ENCODE data around the gene BST1.
"Not testable (repeated sequence)": the region's sequence is repeated elsewhere in the genome, so short reads cannot be mapped to it uniquely, and the experiment has no call there.

BST1 gene

DNA sequence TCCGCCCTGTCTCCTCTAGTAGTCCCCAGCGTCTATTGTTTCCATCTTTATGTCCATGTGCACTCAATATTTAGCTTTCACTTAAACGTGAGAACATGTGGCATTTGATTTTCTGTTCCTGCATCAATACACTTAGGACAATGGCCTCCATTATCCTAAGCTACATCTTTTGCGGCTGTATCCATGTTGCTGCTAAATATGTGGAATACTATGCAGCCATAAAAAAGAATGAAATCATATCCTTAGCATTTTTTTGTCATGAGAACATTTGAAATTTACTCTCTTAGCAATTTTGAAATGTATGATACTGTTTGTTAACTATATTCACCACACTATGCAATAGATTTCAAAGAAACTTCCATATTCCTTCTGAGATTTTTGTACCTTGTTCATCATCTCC is 55.4 kb downstream of the BST1 start:
- TF ChIP-seq ZNF274 (IDR thresholded peaks at IDR 0.05; ENCODE audit: low read depth, low read length) = no peak
- no peak overlapping the region for H3K4me3 ChIP-seq (ENCODE audit: low read length)

DNA sequence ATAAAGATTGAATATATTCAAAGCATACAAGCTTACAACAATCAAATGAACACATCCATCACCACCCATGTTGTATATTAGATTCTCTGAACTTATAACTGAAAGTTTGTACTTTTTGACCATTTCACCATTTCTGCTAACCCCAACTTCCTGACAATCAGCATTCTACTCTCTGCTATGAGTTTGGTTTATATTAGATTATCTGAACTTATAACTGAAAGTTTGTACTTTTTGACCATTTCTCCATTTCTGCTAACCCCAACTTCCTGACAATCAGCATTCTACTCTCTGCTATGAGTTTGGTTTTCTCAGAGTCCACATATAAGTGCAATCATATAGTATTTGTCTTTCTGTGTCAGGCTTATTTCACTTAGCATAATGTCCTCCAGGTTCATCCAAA is 59.6 kb downstream of the BST1 start:
- not testable (repeated sequence) for H3K4me3 ChIP-seq (ENCODE audit: low read length)

DNA sequence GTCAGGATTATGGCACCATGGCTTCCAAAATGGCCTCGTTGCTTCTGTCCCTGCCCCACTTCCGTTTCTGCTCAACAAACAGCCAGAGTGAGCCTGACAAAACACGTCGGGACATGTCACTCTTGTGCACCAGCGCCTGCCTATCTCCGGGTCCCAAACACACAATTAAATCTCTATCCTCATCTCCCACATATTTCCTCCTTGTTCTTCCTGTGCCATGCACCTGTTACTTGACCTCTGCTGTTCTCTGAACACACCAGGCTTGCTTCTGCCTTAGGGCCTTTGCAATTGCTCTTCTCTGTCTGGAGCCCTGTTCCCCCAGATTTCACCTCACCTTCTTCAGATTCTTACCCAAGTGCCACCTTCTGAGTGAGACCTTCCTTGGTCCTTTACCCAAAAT is 62.5 kb downstream of the BST1 start:
- no peak overlapping the region for H3K4me3 ChIP-seq (ENCODE audit: low read length)
- TF ChIP-seq ZNF274 (IDR thresholded peaks at IDR 0.05; ENCODE audit: low read depth, low read length) = no peak

DNA sequence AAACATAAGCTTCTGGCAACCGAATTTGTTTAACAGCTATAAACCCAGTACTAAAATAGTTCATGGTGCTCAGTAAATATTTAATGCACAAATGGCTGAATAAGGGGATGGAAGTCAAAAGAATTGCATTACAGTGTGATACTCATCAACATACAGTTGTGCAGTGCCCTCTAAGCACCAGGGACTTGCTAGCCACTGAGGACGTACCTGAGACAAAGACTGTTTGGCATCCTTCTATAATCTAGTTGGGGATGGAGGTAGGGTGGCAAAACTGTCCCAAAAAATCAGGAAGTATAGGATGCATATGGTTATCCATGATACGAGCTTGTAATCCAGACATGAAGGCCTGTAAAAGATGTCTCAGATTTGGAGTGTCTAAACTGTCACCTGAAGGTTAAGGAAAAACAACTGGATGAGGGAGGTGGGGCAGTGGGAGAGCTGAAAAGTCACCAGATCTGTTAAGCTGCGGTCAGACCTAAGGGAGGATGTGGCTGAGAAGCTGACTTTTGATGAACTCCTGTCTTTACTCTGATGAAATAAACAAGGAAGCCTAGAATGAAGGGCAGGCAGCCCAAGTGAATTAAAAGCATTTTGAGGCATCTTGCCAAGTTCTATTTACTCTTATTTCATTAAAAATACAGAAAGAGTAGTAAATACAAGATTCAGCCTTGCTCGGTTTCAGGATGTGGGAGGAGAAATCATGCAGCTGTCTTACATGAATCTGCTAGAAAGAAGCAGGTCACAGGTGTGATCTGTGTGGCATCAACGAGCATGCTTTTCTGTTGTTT is 63.2 kb downstream of the BST1 start:
- TF ChIP-seq ZNF274 (IDR thresholded peaks at IDR 0.05; ENCODE audit: low read depth, low read length) = no peak
- no peak overlapping the region for H3K4me3 ChIP-seq (ENCODE audit: low read length)

DNA sequence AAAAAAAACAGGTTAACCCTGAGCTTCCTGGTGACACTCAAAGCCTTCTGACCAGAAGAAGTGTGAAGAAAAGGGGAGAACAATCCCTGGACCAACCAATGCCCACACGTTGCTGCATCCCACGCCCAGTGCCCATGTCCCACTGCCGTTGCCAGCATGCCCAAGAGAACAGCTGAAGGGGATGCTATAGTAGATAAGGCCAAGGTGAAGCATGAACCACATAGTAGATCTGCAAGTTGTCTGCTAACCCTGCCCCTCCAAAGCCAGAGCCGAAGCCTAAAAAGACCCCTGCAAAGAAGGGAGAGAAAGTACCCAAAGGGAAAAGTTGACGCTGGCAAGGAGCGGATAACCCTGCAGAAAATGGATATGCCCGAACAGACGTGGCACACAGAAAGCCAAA is 64.0 kb downstream of the BST1 start:
- H3K4me3 ChIP-seq (ENCODE audit: low read length) = no peak overlapping the region
- TF ChIP-seq ZNF274 (IDR thresholded peaks at IDR 0.05; ENCODE audit: low read depth, low read length) = no peak

DNA sequence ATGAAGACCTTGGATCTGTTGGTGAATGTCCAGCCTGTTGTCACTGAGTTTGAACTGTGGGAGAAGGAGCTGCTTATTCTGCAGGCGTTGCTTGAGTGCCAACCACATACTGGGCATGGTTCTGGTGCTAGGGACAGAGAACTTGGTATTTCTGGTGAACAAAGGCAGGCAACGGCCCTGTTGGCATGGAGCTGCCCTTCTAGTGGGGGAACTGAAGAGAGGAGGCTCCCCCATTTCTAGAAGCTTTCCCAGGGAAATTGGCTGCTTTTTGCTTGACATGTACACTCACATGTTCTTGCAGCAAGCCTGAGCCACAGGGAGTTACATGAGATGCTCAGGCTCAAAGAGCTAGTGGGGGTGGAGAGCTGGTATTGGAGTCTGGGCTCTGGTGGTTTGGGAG is 66.3 kb downstream of the BST1 start:
- no peak for TF ChIP-seq ZNF274 (IDR thresholded peaks at IDR 0.05; ENCODE audit: low read depth, low read length)
- no peak overlapping the region for H3K4me3 ChIP-seq (ENCODE audit: low read length)

DNA sequence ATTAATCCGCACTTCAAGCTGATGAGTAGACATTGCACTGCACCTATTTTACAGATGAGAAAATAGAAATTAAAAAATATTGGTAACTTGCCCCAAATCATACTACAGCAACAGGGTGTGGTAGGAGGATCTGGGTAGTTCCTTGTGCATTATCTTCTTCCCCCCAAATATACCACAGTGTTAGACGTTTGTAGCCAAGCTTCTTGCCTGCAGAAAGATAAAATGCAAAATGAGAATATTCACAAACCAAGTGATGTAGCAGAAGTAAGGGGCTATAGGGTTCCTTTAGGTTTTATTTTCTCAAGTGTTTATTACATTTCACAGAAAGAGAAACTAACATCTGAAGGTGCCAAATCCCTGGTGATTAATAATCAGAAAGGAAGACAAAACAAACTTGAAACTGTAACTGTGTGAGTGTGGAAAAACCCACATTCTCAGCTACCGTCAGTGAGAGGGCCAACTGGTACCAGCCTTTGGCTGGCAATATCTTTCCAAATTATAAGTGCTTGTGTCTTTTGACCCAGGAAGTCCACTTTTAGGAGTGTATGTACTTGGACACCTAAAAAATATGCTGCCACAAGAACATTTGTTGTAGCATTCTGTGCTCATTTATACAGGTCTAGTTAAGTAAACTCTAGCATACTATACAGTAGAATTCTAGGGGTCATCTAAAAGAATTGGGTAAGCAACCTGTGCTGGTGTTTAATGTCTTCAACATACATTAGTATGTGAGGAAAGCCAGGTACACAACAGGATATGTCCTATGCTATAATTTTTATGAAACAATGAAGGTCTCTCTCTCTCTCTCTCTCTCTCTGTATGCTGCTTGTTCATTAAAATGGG is 68.6 kb downstream of the BST1 start:
- no peak overlapping the region for H3K4me3 ChIP-seq (ENCODE audit: low read length)
- TF ChIP-seq ZNF274 (IDR thresholded peaks at IDR 0.05; ENCODE audit: low read depth, low read length) = no peak

DNA sequence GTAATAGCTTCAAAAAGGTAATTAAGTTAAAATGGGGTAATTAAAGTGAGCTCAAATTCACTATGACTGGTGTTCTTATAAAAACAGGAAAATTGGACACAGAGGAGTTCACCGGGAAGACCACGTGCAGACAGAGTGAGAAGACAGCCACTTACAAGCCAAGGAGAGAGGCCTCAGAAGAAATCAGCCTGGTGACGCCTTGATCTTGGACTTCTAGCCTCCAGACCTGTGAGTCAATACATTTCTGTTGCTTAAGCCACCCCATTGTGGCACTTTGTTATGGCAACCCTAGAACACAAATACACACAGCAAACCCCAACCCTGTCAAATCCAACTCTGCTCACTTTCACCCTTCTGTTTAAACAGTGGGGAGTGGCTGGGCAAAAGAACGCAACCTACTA is 71.2 kb downstream of the BST1 start:
- H3K4me3 ChIP-seq (ENCODE audit: low read length) = no peak overlapping the region

DNA sequence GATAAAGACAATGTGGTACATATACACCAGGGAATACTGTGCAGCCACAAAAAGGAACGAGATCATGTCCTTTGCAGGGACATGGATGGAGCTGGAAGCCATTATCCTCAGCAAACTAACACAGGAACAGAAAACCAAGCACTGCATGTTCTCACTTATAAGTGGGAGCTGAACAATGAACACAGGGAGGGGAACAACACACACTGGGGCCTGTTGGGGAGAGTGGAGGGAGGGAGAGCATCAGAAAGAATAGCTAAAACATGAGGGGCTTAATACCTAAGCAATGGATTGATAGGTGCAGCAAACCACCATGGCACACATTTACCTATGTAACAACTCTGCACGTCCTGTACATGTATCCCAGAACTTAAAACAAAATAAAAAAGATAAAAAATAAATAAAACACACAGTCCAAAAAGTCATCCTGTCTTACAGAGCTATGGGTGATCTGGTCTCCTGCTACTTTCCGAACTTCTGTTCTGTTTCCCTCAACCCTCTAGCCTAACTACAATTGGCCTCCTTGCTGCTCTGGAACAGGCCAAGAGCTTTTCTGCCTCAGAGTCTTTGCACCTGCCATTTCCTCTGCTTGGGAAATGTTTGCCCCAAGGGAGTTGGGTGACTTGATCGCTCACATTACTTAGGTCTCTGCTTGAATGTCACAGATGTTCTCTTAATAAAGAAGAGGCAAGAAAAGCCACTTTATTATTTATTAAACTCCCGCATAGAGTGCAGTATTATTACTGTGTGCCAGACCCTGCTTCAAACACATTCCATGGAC is 74.2 kb downstream of the BST1 start:
- TF ChIP-seq ZNF274 (IDR thresholded peaks at IDR 0.05; ENCODE audit: low read depth, low read length) = no peak
- H3K4me3 ChIP-seq (ENCODE audit: low read length) = no peak overlapping the region; the same call in 1 of the 2 replicates

More for the DNA sequence above, 71.2 kb downstream of the BST1 start:
- TF ChIP-seq ZNF274 (IDR thresholded peaks at IDR 0.05; ENCODE audit: low read depth, low read length) = no peak

DNA sequence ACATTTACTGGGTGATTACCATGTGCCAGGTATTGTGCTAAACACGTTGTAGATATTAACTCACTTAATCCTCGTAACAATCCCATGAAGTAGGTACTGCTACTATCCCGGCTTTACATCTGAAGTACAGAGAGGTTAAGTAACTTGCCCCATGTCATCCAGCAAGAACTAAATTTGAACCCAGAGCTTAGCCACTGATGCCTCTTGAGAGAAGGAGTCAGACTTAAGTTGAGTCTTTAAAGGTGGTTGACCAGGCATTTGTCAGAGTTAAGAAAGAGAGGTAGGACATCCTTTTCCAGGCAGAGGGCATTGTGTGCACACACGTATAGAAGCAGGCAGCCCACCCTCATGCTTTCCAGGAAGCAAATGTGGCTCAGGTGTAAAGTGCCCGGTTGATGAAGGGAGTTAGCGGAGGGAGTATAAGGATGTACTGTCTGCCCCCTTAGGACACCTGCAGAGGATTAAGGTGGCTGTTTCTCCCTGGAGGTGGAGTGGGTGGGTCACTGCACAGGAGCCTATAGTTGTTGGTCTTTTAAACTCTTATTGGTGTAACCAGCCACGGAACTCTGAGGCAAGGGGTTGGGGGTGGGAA is 74.9 kb downstream of the BST1 start:
- peak overlapping the region; percentile 97; the same call in 1 of the 2 replicates for H3K4me3 ChIP-seq (ENCODE audit: low read length)
- TF ChIP-seq ZNF274 (IDR thresholded peaks at IDR 0.05; ENCODE audit: low read depth, low read length) = no peak

DNA sequence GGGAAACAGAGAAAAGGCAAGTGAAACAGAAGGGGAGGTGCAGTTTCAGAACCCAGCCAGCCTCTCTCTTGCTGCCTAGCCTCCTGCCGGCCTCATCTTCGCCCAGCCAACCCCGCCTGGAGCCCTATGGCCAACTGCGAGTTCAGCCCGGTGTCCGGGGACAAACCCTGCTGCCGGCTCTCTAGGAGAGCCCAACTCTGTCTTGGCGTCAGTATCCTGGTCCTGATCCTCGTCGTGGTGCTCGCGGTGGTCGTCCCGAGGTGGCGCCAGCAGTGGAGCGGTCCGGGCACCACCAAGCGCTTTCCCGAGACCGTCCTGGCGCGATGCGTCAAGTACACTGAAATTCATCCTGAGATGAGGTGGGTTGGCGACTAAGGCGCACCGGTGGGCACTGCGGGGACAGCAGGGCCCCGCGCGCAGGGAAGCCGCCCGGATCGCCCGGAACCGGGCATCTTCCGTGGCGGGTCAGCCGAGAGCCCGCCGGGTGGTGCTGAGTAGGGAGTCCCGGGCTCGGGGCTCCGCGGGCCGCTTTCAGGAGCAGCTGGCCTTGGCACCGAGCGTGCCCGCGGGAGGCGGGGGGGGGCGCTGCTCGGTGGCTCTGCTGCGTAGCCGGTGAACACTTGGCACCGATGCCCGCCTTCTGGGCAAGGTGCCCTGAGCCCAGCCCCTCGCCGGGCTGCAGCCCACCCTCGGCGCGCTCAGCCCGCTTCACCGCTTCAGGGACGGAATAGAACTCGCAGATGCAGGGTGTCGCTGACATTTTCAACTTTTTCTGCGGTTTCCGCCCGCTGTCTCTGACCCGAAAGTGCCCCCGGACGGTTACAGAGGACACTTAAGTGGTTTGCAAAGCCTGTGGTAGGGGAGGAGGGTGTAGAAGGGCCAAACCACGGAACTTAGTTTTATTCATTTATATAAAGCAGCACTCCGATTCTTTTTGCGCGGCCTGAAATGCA is 75.7 kb downstream of the BST1 start, which contains the start of gene CD38:
Gene CD38 (plus strand): TSS at position 40 of the 953 bp plus-strand sequence. CDS start 87 bp downstream, at position 127.
- no peak for TF ChIP-seq ZNF274 (IDR thresholded peaks at IDR 0.05; ENCODE audit: low read depth, low read length)
- peak within 1 kb of the TSS; percentile 97 for H3K4me3 ChIP-seq (ENCODE audit: low read length)

DNA sequence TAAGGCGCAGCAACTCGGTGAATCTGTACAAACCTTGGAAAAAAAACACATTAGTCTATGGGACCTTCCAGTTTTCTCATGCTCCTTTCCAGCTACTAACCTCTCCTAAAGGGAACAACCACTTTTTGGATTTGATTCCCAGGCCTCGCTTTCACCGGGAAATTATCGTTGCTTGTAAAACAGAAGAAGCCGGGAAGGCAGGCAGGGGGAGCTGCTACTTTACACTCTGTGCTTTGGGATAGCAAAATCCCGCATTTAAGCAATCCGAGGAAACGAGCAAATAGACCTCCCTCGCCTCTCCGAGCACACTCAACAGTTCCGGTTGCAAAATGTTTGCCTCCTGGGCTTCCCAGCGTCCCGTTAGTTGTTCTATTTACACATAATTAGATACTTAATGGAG is 76.4 kb downstream of the BST1 start:
- no peak for TF ChIP-seq ZNF274 (IDR thresholded peaks at IDR 0.05; ENCODE audit: low read depth, low read length)

DNA sequence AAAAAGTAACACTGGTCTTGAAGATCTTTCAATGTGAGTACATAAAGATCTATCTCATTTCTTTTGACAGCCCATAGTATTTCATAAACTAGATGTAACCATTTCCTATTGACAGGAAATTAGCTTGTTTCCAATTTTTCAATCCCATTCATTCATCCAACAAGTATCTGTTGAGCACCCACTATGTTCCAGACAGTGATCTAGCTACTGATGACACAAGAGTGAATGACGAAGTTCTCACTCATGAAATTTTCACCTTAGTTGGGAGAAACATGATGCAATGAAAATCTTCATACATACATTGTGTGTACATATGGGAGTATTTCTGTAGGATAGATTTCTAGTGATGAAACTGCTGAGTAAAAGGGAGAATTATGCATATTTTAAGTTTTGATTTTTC is 76.9 kb downstream of the BST1 start:
- peak overlapping the region; percentile 97 for H3K4me3 ChIP-seq (ENCODE audit: low read length)
- TF ChIP-seq ZNF274 (IDR thresholded peaks at IDR 0.05; ENCODE audit: low read depth, low read length) = no peak

More for the DNA sequence above, 76.4 kb downstream of the BST1 start:
- peak overlapping the region; percentile 97 for H3K4me3 ChIP-seq (ENCODE audit: low read length)
